Measurements from ENCODE around the gene TMED4.
A peak's percentile ranks its signal among the peaks of the same experiment; 100 is the strongest.
"Not testable (repeated sequence)": the region's sequence is repeated elsewhere in the genome, so short reads cannot be mapped to it uniquely, and the experiment has no call there.

TMED4 gene

DNA sequence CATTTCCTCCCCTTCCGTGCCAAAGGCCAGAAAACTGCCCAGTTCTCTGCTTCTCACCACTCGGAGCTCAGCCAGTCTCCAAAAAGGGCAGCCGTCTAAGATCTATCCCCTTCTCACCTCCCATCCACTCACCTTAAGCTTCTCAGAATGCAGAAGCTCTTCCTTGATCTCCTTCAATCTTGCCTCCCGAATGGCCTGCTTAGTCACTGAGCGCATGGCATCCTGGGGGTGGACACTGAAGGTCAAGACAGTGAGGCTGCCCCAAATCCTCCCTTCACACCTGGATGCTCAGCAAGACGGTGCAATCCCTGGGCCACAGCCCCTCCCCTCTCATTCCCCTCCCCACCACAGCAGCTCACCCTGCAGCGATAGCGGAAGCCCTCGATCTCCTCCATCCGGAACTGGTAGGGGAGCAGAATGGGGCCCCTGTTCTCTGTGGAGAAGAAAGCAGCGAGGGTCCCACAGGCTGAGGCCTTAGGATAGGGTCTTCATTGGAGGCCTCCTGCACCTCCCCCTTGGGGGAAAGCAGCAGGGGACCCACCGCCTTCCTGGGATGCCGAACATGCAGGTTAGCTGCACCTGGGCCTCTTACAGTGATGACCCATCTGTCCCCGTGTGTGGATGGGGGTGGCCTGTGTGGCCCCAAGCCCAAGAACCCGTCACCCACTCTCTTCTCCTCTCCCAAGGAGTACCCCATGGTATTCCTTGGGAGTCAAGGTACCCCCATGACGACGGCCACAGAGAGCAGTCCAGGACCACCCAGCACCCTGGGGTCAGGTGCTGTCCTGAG lies 13.1 kb downstream of the TMED4 start:
- no peak for DNase-seq

DNA sequence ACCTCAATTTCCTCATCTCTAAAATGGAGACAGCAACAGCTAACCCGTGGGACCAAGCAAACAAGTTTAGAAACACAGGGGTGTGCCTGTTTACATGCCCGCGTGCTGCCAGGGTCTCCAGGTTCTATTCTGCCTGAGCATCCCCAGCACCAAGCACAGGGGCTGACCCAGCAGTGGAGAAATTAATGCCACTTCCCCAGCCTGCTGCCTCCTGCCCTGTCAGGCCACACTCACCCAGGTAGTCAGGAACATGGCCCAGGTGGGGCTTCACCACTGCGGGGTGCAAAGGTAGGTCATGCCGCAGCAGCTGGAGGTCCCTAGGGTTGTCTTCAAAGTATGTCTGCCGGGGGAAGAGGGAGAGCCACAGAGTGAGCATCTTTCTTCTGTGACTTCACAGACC lies 14.1 kb downstream of the TMED4 start:
- DNase-seq, result no peak

DNA sequence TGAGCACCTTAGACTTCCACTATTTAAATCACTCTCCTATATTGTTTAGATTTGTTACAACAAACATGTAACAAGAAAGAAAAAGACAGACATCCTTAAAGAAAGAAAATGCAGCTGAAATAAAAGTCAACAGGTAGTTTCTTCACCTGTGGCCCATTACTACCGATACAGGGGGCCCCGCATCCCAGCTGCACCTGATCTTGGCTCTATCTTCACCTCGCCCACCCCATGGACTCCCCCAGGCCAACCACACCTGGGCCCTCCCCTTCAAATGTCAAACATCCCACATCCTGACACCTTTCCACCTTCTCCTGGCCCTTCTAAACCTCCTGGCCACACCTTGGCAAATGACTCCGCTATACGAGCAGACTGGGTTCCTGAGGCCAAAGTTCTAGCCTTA lies 15.4 kb downstream of the TMED4 start:
- no peak for DNase-seq

DNA sequence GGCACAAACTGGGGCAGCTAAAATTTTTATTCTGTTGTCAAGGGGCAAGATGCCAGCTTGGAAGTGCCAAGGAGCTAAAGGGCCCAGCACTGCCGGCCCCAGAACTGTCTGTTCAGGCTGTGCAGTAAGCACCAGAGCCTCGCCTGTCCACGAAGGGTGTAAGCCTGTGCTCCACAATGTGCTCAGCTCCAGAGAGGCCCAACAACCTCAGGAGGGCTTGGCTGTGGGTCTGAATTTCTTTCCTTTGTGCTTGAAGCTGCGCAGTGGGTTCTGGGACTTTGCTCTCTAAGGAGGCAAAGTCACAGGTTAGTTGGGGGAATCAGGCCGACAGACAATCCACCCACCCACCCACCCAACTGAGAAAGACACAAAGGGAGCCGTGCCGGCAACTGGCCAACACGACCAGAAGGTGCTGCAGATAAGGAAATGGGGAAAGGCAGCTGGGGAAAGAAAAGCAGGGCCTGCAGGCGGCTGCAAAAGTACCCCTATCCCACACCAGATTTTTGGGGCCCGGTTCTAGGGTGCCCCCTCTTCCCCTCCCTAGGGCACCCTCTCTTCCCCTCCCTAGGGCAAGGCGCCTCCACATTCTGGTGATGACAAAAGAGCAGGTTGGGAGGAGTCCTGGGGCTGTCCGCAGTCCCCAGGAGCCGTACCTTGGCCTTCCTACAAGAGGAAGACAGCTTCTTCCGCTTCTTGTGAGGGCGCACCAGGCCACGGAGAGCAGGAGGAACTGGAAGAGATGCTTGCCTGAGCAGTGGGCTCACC lies 16.1 kb downstream of the TMED4 start:
- no peak for DNase-seq

DNA sequence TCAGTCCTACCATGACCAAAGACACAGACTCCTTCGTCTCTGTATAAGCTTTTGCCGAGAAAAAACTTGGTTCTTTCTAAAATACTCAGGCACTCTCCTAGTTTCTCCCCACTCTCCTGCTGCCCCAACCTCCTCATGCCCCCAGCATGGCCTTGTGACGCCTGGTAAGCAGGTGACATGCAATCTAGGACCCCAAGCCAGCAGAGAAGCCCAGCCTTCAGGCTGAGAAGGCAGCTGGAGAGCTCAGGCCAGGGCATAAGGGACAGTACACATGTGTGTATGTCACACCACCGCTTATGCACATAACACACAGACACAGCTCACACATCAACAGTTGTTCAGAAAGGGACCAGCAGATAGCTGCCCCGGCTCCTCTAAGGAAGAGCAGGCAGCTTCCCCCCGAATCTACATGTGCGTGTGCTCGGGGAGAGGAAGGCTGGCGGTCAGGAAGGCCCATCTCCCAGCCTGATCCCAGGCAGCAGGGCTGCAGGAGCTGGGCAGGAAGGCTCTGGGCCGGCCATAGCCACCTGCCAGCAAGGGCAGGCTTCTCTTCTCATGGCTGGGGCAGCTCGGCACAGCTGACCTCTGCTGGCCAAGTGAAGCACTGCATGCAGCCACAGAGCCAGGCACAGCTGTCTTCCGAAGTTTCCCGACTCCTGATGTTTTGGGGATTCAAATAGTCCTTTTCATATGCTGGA lies 16.8 kb downstream of the TMED4 start:
- peak; percentile 8 for DNase-seq

DNA sequence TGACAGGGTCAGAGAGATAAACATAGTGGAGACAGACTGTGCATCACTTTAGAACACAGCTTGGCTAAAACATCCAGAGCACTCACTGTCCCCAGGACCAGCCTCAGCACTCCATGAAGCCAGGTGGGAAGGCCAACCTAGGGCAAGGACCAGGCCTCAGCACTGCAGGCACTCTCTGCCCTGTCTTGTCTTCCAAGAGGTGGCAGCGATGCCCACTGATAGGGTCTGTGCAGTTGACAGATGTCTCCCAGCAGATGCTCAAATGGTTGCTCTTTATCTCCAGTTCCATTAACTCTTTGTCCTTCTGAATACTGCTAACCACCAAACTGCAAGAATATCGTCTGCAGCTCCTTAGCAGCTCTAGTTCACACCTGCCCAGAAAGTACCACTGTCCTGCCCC lies 17.4 kb downstream of the TMED4 start:
- DNase-seq, result no peak

DNA sequence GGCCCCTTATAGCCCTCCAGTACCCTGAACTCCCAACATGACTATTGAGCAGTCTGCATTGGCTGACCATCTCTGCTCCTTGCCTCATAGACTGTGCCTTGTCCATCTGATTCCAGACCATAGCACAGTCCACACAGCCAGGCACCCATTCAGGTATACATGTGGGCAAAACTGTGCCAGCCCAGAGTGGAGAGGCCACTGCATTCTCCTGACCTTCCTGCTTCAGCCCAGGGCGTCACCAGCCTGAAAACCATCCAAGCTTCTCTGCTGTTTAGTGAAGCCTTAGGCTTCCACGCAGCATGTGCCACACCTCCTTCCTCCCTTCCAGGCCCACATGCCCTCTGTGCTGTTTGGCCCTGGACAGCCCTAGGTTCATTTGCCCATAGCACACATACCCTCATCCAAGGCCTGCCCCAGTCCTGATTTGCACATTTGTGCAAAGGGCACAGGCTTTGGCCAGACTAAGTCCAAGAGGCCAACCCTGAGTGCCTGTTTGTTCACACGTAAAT lies 18.8 kb downstream of the TMED4 start:
- DNase-seq, result no peak

DNA sequence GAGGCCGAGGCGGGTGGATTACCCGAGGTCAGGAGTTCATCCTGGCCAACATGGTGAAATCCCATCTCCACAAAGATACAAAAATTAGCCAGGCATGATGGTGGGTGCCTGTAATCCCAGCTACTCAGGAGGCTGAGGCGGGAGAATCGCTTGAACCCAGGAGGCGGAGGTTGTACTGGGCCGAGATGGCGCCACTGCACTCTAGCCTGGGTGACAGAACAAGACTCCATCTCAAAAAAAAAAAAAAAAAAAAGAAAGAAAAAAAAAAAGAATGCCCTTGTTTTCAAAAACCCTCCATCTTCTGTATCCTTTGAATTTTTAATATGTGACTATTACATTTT lies 19.4 kb downstream of the TMED4 start:
- DNase-seq, result not testable (repeated sequence)

DNA sequence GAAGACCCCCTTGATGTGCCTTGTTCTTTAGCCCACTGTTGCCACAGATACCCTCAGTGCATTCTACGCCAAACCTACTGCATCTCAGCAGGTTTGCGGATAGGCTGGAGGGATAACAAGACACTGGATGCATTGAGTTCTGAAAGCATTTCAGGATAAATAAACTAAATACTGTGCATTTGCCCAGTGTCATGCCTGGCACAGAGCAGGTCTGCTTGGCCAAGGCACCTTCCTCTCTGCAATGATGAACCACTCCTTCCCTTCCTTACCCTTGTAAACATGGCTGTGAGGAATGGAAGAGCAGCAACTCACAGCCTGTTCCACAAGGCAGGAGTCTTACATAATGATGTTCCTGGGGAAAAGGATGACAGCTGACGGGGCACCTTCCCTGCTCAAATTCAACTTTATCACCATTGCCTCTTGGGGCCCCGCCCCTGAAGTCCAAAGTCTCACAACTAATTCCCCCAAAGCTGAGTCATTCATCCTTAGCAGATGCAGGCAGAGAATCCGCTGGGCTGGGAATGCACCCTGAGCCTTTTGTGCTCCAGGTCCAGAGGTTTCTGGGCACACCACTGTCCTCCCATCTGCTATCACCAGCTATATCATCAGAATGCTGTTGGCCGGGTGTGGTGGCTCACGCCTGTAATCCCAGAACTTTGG lies 19.9 kb downstream of the TMED4 start:
- peak; percentile 45 for DNase-seq

DNA sequence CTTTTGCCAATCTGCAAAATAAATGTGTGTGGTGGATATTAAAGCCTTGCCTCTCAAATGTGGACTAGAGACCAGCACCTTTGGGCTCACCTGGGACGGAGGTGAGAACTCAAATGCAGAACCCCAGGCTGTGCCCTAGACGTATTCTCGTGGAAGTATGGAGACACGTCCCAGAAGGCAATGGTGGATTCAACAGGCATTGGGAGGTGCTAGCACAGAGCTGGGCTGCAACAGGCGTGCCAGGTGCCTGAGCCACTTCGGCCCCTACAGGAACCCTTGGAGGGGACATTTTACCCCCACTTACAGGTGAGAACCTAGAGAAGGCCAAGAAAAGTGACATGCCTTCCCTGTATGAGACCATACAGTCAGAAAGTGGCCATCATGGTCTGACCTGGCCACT lies 20.6 kb downstream of the TMED4 start:
- DNase-seq, result no peak

DNA sequence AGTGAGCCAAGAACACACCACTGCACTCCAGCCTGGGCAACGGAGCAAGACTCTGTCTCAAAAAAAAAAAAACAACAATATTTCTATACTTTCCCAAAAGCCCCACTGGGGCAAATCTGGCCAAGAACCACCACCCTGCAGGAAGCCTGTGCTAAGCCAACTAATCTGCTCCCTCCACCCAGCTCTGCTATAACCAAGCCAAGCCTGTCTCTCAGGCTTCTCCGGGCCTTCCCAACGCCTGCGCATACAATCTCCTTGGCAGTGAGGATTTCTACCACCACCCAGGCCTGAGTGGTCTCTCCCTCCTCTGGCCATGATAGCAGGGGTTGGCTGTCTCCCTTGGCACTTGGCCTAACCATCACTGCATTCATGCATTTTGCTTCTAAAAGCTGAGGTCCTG lies 22.5 kb downstream of the TMED4 start:
- no peak for DNase-seq

DNA sequence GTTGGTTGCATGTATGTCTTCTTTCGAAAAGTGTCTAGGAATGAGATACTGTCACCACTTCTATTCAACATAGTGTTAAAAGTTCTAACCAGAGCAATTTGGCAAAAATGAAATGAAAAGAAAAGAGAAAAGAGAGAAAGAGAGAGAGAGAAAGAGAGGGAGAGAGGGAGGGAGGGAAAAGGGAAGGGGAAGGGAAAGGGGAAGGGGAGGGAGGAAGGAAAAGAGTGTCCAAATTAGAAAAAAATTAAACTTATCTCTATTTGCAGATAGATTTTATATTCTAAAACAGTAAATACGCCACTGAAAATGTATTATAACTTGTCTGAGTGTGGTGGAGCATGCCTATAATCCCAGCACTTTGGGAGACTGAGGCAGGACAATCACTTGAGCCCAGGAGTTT lies 24.5 kb downstream of the TMED4 start:
- DNase-seq, result no peak

DNA sequence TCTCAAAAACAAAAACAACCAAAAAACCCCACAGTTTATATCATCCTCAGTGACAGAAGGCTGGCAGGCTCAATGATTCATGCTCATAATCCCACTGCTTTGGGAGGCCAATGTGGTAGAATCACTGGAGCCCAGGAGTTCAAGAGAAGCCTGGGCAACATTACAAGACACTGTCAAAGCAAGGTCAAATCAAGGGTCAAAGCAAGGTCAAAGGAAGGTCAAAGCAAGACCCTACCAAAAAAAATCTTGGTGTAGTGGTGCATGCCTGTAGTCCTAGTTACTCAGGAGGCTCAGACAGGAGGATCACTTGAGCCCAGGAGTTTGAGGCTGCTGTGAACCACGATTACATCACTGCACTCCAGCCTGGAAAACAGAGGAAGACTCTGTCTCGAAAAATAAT lies 26.7 kb downstream of the TMED4 start:
- no peak for DNase-seq

DNA sequence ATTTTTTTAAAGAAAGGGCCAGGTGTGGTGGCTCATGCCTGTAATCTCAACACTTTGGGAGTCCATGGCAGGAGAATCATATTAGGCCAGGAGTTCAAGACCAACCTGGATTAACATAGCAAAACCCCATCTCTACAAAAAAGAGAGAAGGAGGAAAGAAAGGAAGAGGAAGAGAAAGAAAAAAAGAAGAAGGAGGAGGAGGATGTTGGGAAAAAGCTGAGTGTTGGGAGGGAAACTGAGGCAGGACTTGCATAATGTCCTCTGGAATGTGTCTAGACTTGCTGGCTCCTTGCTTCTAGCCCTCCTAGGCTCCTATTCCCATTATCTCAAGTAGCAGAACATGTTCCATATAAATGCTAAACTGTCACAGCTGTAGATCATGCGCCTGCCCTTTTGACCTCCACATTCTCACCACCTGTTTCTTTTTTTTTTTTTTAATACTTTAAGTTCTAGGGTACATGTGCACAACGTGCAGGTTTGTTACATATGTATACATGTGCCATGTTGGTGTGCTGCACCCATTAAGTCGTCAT lies 29.5 kb downstream of the TMED4 start:
- DNase-seq, result not testable (repeated sequence)

DNA sequence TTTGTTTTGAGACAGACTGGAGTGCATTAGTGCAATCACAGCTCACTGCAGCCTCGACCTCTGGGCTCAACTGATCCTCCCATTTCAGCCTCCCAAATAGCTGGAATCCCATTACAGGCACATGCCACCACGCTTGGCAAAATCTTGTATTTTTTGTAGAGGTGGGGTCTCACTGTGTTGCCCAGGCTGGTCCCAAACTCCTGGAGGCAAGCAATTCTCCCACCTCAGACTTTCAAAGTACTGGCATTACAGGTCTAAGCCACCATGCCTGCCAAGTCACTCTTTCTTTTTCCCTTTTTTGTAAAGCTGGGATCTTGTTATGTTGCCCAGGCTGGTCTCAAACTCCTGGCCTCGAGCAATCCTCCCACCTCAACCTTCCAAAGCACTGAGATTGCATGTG lies 32.6 kb downstream of the TMED4 start:
- no peak for DNase-seq

DNA sequence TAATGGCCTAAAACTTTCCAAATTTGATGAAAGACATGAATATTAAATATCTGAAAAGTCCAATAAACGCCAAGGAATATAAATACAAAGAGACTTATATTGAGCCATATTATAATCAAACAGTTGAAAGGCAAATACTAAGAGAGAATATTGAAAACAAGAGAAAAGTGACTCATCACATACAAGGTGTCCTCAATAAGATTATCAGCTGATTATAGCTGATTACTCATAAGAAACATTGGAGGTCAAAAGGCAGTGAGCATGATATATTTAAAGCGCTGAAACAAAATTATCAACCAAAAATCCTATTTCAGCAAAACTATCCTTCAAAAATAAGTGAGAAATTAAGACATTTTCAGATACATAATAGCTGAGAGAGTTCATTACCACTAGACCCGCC lies 33.1 kb downstream of the TMED4 start:
- no peak for DNase-seq

DNA sequence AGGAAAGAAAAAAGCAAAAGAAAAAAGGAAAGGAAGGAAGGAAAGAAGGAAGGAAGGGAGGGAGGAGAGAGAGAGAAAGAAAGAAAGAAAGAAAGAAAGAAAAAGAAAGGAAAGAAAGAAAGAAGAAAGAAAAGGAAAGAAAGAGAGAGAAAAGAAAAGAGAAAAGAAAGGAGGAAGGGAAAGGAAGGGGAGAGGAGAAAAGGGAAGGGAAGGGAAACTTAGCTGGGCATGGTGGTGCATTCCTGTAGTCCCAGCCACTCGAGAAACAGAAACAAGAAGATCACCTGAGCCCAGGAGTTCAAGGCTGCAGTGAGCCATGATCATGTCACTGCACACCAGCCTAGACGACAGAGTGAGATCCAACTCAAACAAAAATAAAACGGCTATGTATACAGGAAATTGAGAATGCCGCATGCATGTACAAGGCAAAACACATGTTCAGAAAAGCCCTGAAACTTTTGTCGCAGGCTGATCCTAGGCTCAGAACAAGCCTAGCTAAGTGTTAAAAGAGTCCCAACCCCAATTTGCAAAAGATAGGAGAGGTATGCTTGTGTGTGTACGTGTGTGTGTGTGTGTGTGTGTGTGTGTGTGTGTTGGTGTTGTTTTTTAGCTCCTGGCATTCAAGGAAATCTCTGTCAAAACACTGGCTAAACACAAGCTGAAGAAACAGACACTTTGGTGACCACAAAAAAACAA lies 34.3 kb downstream of the TMED4 start:
- no peak for DNase-seq

DNA sequence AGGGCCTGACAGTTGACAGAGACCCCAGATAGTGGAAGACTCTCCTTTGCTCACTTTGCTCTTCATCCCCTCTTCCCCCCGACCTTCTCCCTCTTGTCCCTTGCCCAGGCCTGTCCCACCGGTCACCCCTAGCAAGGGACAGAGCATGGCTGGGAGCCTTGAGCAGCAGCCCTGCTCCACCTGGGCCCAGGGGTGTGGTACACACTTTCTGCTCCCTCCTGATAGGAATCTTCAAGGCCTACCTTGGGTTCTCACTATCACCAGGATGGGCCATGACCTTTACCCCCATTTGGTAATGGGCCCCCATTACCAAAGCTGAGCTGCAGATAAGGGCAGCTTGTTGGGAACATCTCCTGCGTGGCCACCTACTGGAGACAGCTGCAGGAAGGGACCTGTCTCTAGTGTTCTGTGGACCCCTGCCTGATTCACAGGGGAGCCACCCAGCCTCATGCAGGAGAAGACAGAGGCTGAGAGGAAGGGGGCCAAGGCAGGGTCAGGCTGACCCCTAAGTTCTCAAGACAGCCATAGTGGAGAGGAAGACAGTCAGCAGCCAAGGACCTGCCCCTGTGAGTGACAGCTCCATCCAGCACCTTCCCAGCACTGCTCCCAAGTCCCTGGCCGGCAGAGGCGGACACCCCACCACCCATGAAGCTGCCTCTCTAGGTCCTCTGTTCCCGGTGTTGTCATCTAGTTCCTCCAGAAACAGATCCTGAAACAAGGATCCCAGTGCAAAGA lies 40.0 kb downstream of the TMED4 start:
- no peak for DNase-seq

DNA sequence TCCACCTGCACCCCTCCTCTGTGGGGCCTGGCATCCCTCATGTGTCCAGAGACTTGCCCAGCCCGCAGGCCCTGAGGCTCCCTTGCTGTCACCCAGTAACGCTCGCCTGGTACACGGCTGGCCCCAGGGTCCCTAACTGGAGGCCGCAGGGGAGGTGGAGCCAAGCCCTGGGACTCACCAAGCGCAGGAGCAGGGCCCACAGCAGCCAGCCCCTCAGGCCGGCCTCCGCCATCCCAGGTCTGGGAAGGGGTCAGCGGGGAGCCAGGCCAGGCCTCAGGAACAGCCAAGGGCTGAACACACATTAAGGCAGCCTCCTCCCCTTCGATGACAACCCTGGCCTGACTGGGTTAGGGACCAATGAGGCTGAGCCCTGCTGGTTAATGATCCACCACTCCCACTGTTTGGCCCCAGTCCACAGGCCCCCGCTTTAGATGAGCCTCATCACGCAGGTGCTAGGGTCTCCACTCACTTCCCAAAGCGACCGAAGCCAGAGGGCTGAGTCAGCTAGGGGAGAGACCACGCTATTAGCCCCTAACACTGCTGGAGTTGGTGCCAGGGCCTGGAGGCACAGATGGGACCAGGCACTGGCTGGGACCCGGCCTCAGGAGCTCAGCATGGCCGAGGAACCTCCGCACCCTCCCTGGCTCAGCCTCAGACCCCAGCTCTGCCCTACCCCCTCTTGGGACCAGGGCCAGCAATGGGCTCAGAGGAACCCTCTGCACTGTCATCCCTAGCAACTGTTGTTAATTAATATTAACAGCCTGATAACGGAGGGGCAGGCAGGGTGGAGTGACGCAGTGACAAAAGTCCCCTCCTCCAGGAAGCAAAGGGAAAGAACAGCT lies 40.8 kb downstream of the TMED4 start, which contains the start of gene NPC1L1:
TSS of gene NPC1L1 (minus strand) at position 303 of the 842 bp plus-strand sequence. CDS start at position 232, 71 bp downstream.
- DNase-seq, result no peak

DNA sequence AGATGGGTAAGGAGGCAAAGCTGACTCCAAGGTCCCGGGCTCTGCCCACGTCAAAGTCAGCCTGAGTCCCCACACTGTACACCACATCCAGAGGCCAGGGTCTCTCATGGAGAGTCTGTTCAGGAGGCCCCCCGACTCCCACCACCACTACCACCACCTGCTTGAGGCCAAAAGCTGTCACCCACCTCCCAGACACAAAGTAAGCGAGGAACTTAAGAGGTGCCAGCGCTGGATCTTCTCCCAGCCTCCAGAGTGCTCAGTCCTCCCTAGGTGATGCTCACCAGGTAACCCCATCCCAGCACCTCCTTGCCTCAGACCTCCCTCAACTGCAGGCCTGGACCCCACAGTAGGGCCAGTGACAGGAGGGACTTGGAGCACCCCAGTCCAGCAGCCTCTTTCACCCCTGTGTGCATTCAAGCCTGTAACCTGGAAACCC lies 41.4 kb downstream of the TMED4 start:
- no peak for DNase-seq
